Esophagus muscularis mucosa (tissue), 4 donors: ENCODE data around the gene TRIM27. TPM values are rescaled to one million over a fixed set of nuclear protein-coding genes. Genes with fewer than 3 reads are reported as not detected.
A peak's percentile ranks its signal among the peaks of the same experiment; 100 is the strongest.

Experiments
- DNase-seq: peaks from one replicate; pipeline ENCODE4 v3.0.0-alpha.2; 2017; ENCODE audit errors: extremely low spot score
- H3K27ac ChIP-seq, 4 donors: fragments of 200-600 bp; sonication (generic); replicated peaks in 1 of 4; 1 replicate in 3 of 4; 2 replicates in 1 of 4; pipeline ENCODE4 v1.5.1; 2016 to 2019; ENCODE audit warnings: mild to moderate bottlenecking in 1 of 4
- H3K27me3 ChIP-seq, 4 donors: fragments of 200-600 bp; sonication (generic); one replicate each; pipeline versions ENCODE4 v1.5.1 to v1.6.0; 2016 to 2019
- H3K36me3 ChIP-seq, 4 donors: fragments of 200-600 bp; sonication (generic); one replicate each; pipeline ENCODE4 v1.5.1; 2016 to 2019
- H3K4me1 ChIP-seq, 4 donors: fragments of 200-600 bp; sonication (generic); one replicate each; pipeline ENCODE4 v1.5.1; 2016 to 2019
- H3K4me3 ChIP-seq, 4 donors: fragments of 200-600 bp; sonication (generic); 1 replicate in 2 of 4; 2 replicates in 2 of 4; pipeline ENCODE4 v1.5.1; 2016 to 2019; ENCODE audit warnings: mild to moderate bottlenecking in 4 of 4, moderate library complexity in 1 of 4
- H3K9me3 ChIP-seq, 4 donors: fragments of 200-600 bp; sonication (generic); 1 replicate in 3 of 4; 2 replicates in 1 of 4; pipeline ENCODE4 v1.5.1; 2016 to 2019
- CTCF ChIP-seq, 3 experiments: fragments of 200-600 bp in 2 of 3; fragments of 450-650 bp in 1 of 3; sonication (generic) in 2 of 3; IDR thresholded peaks; one replicate each; pipeline ENCODE4 v1.5.1; 2017 to 2019; ENCODE audit warnings: antibody characterized with exemption in 3 of 3, mild to moderate bottlenecking in 2 of 3, moderate library complexity in 1 of 3
- EP300 ChIP-seq: sonication (generic); formaldehyde crosslinking; IDR thresholded peaks from one replicate; pipeline ENCODE4 v1.6.1; 2017; ENCODE audit warnings: antibody characterized with exemption
- POLR2A ChIP-seq: fragments of 450-650 bp; IDR thresholded peaks from one replicate; pipeline ENCODE4 v1.6.1; 2017; ENCODE audit warnings: antibody characterized with exemption, moderate library complexity, mild to moderate bottlenecking, low read depth
- POLR2AphosphoS5 ChIP-seq, 2 donors: sonication (generic); formaldehyde crosslinking; IDR thresholded peaks; one replicate each; pipeline ENCODE4 v1.6.1; 2017; ENCODE audit warnings: antibody characterized with exemption in 2 of 2
- WGBS: methylation state at CpG from one replicate; pipeline ENCODE4 v1.1.5; 2018; 5-methylcytosine and 5-hydroxymethylcytosine counted together
- intact Hi-C: fragments of 100-400 bp; cut with DNase I; formaldehyde crosslinking; loops from one replicate; pipeline ENCODE4 v1.15.1; 2023
- total RNA-seq, 4 donors: library from RNA; depleted of rRNA; stranded (reverse); fragments of >200 nt; gene quantifications; one replicate each; pipeline versions ENCODE4 v1.1.0 to v1.2.1, GENCODE V29; 2016

Gene TRIM27
- total RNA-seq, 4 donors from 2014 or later, result 31.1 to 42.2 (median 36.0) TPM

DNA sequence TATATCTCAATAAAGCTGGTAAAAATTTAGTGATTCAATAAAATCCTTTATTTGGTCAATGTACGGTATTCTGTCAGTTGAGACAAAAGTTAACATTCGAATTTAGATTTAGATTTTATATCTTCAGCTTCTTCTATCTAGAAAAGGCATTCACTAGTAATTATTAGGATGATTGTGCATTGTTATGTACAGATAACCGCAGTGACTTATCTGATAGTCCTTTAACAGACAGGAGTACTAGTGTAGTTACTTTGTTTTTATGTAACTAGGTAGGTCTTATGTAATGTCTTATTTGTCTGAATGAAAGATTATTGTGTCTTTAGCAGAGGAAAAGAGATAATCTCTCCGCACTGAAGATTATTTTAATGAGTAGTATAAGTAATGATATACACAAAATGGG lies 31.3 kb downstream of the TRIM27 start:
- Histone ChIP-seq H3K9me3 (no peaks in the 10 kb centered on the region), H3K27me3 (peaks cover 0 to 6% (median 0%) of the 10 kb centered on the region in 4 donors), H3K36me3 (no peaks in the 10 kb centered on the region), H3K27ac (no peak overlapping the region), H3K4me1 (peaks cover 0 to 7% (median 4%) of the 10 kb centered on the region in 4 donors), H3K4me3 (no peak overlapping the region)
- DNase-seq, result no peak
- WGBS, result 88% methylated on average over 4 of the region's 4 CpGs
- no peak for TF ChIP-seq CTCF (IDR thresholded peaks at IDR 0.05)
- intact Hi-C loops, result no loop called here

DNA sequence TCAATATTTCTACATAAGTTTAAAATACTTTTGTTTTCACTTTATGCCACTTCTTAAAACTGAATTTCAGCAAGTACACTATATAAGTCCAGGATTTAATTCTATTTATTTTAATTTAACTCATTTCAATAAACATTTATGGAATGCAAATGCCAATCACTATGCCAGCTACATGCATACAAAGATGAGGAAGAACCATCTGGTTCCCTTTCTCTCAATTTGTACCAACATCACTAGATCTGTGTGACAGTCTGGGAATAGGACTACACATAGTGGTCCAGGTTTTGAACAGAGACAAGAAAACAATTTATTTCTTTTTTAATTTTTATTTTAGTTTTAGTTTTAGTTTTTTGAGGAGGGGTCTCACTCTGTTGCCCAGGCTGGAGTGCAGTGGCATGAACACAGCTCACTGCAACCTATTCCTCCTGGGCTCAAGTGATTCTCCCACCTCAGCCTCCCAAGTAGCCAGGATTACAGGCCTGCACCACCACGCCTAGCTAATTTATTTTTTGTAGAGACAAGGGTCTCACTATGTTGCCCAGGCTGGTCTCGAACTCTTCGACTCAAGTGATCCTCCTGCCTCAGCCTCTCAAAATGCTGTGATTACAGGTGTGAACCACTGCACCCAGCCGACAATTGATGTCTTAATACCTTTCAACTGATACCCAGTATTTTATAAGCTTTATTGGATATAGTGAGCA lies 35.8 kb downstream of the TRIM27 start:
- Histone ChIP-seq H3K9me3 (no peaks in the 10 kb centered on the region), H3K36me3 (no peaks in the 10 kb centered on the region), H3K4me3 (no peak overlapping the region), H3K27ac (no peak overlapping the region), H3K4me1 (peaks cover 0 to 6% (median 3%) of the 10 kb centered on the region in 4 donors), H3K27me3 (peaks cover 0 to 22% (median 10%) of the 10 kb centered on the region in 4 donors)
- intact Hi-C loops, result no loop called here
- TF ChIP-seq POLR2AphosphoS5 (IDR thresholded peaks at IDR 0.05) (no peak), POLR2A (no peak), CTCF (IDR thresholded peaks at IDR 0.05) (no peak), EP300 (no peak)
- DNase-seq, result no peak
- WGBS, result 98% methylated on average over 4 of the region's 4 CpGs

DNA sequence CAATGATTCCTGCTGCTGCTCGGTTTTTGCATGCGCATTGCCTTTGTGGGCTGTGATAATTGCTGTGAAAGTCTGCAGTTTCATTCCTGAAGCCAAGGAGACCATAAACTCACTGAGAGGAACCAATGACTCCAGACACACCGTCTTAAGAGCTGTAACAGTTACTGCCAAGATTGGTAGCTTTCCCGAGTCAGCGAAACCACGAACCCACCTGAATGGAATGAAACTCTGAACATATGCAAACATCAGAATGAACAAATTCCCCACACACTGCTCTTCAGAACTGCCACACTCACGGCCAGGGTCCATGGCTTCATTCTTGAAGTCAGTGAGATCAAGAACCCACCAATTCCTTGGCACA lies 37.7 kb downstream of the TRIM27 start:
- 83% methylated on average over 7 of the region's 7 CpGs for WGBS
- no peak for DNase-seq
- no peak for TF ChIP-seq POLR2A
- no peak for TF ChIP-seq CTCF (IDR thresholded peaks at IDR 0.05)
- no peak for TF ChIP-seq POLR2AphosphoS5 (IDR thresholded peaks at IDR 0.05)
- TF ChIP-seq EP300, result no peak
- Histone ChIP-seq H3K27ac (no peak overlapping the region), H3K4me3 (no peak overlapping the region), H3K27me3 (peaks cover 0 to 22% (median 10%) of the 10 kb centered on the region in 4 donors), H3K4me1 (peaks cover 0 to 11% (median 3%) of the 10 kb centered on the region in 4 donors), H3K36me3 (no peaks in the 10 kb centered on the region), H3K9me3 (no peaks in the 10 kb centered on the region)
- intact Hi-C loops, result no loop called here

GRCh38 chr6:28884423-28885131 lies 39.2 kb downstream of the TRIM27 start:
- whole genome bisulfite sequencing, result 87% methylated on average over 10 of the region's 18 CpGs
- TF ChIP-seq POLR2AphosphoS5 (IDR thresholded peaks at IDR 0.05) (no peak), EP300 (no peak), POLR2A (no peak), CTCF (IDR thresholded peaks at IDR 0.05) (no peak)
- Histone ChIP-seq H3K9me3 (no peaks in the 10 kb centered on the region), H3K4me1 (peaks cover 0 to 17% (median 6%) of the 10 kb centered on the region in 4 donors), H3K27me3 (peaks cover 0 to 22% (median 10%) of the 10 kb centered on the region in 4 donors), H3K4me3 (peak overlapping the region in 1 of 4 donors; percentile 6), H3K36me3 (no peaks in the 10 kb centered on the region), H3K27ac (no peak overlapping the region)
- DNase-seq, result no peak
- intact Hi-C loops, result loop anchor here (5.0 kb wide), 1 partner anchor 47 kb away; no protein-coding TSS in a partner anchor
